SK-N-SH (cell line): Measurements from ENCODE around the gene SLC15A1.

Source experiments
- CTCF ChIP-seq: fragments of 200-600 bp; sonication (generic); IDR thresholded peaks from 2 replicates; pipeline ENCODE4 v1.6.1; 2017; ENCODE audit warnings: antibody characterized with exemption, mild to moderate bottlenecking, moderate library complexity
- EZH2phosphoT487 ChIP-seq: fragments of 200-600 bp; sonication (generic); IDR thresholded peaks from 2 replicates; pipeline ENCODE4 v1.6.1; 2017; ENCODE audit warnings: low read depth, mixed run types, mild to moderate bottlenecking, antibody characterized with exemption, moderate library complexity, borderline replicate concordance
- GATA2 ChIP-seq: sonication (generic); formaldehyde crosslinking; IDR thresholded peaks from 2 replicates; pipeline ENCODE4 v1.5.0; 2020; ENCODE audit warnings: mild to moderate bottlenecking, missing genetic modification reagents
- JUND ChIP-seq: IDR thresholded peaks from 2 replicates; pipeline ENCODE4 v1.4.0; 2012
- NRF1 ChIP-seq: IDR thresholded peaks from 2 replicates; pipeline ENCODE4 v1.6.1; 2012; ENCODE audit warnings: low read depth, mild to moderate bottlenecking, low read length
- RAD21 ChIP-seq: IDR thresholded peaks from 2 replicates; pipeline ENCODE4 v1.6.1; 2012; ENCODE audit warnings: mild to moderate bottlenecking, low read length
- REST ChIP-seq: IDR thresholded peaks from 2 replicates; pipeline ENCODE4 v1.6.1; 2012; ENCODE audit warnings: mild to moderate bottlenecking, low read depth, low read length, moderate library complexity
- SIN3A ChIP-seq: IDR thresholded peaks from 2 replicates; pipeline ENCODE4 v1.6.1; 2012; ENCODE audit warnings: low read depth, mild to moderate bottlenecking, low read length, moderate library complexity, borderline replicate concordance
- USF2 ChIP-seq: fragments of 150-350 bp; IDR thresholded peaks from 2 replicates; pipeline ENCODE4 v1.6.1; 2017; ENCODE audit warnings: antibody characterized with exemption, low read length, low read depth, borderline replicate concordance

GRCh38 chr13:98781045-98781444 lies 28.6 kb upstream of the SLC15A1 start:
- TF ChIP-seq CTCF (no peak), USF2 (no peak), GATA2 (CRISPR knock-in tag) (no peak), REST (no peak), NRF1 (no peak), SIN3A (no peak), EZH2phosphoT487 (no peak), JUND (no peak), RAD21 (no peak)
